ENCODE data around the gene AIPL1.

AIPL1 gene

DNA sequence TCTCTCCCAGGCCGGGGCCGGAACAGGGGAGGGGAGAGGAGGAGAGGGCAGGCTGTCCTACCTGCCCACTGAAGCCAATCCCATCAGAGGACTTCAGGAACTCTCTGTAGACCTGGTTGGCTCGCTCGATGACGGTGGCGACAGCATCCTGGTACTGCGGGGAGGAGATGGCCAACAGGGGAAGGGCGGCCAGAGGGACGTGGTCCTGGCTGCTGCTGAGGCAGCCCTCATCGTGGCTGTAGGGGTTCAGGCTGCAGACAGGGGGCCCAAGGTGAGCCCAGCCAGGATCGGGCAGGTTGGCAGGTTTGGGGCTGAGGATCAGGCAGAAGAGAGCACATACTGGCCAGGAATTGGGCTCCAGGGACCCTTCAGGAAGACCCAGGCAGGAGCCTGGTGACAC lies 43.6 kb upstream of the AIPL1 start:
- no peak overlapping the region for H3K4me3 Mint-ChIP-seq
- H3K36me3 Mint-ChIP-seq (ENCODE audit: low read depth): no peaks in the 10 kb centered on the region
- no peak overlapping the region for H3K27ac Mint-ChIP-seq
- peaks cover 7% of the 10 kb centered on the region for H3K27me3 Mint-ChIP-seq (ENCODE audit: low read depth)
- H3K9me3 Mint-ChIP-seq: no peaks in the 10 kb centered on the region
- H3K4me1 Mint-ChIP-seq: peaks cover 29% of the 10 kb centered on the region
- TF ChIP-seq, protein P1, sequence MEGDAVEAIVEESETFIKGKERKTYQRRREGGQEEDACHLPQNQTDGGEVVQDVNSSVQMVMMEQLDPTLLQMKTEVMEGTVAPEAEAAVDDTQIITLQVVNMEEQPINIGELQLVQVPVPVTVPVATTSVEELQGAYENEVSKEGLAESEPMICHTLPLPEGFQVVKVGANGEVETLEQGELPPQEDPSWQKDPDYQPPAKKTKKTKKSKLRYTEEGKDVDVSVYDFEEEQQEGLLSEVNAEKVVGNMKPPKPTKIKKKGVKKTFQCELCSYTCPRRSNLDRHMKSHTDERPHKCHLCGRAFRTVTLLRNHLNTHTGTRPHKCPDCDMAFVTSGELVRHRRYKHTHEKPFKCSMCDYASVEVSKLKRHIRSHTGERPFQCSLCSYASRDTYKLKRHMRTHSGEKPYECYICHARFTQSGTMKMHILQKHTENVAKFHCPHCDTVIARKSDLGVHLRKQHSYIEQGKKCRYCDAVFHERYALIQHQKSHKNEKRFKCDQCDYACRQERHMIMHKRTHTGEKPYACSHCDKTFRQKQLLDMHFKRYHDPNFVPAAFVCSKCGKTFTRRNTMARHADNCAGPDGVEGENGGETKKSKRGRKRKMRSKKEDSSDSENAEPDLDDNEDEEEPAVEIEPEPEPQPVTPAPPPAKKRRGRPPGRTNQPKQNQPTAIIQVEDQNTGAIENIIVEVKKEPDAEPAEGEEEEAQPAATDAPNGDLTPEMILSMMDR (IDR thresholded peaks at IDR 0.05; ENCODE audit: unreplicated experiment in 3 of 3): no peak

DNA sequence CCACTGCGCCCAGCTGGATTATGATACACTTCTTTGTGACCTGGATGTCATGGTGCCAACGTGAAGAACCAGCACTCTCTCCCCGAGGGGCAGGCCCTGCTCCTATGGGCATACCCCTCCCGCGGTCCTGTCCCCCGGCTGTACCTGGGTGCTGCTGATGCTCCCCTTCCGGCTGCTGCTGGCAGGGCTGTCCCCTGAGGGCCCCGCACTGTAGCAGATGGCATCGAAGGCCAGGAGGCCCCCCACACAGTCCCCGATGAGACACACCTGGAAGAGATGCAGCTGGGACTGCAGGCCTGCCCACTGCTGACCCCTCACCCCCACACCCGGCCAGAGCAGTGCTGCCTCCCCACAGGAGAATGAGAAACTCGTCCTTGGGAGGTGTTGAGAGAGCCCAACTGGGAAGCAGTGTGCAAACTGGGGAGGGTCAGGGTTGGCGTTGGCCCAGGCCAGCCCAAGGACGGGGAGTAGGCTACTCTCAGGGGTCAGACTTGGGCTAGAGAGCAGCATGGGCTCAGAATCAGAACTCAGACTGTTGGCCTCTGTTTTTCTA lies 43.0 kb upstream of the AIPL1 start:
- Mint-ChIP-seq H3K9me3 (no peaks in the 10 kb centered on the region), H3K27ac (no peak overlapping the region), H3K27me3 (ENCODE audit: low read depth) (peaks cover 3% of the 10 kb centered on the region), H3K36me3 (ENCODE audit: low read depth) (no peaks in the 10 kb centered on the region), H3K4me3 (no peak overlapping the region), H3K4me1 (peaks cover 35% of the 10 kb centered on the region)
- TF ChIP-seq, protein P1 (IDR thresholded peaks at IDR 0.05; ENCODE audit: unreplicated experiment in 3 of 3): no peak

DNA sequence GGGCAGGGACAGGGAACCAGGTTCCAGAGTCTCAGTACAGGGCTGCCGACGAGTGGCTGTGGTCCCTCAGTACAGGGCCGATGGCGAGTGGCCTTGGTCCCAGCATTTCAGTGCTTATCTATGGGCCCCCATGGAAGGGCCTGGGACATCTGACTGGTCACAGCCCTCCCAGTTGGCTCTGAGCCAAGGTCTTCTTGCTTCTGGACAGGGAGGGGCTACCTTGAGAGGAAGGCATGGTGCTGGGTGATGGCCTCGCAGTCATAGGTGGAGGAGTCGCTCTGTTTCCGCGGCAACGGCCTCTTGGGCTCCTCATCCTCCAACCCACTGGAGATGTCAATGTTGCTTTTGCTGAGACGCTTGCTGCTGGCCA lies 41.9 kb upstream of the AIPL1 start:
- Mint-ChIP-seq H3K27me3 (ENCODE audit: low read depth) (peaks cover 3% of the 10 kb centered on the region), H3K4me1 (peaks cover 41% of the 10 kb centered on the region)
- TF ChIP-seq, protein P1 (IDR thresholded peaks at IDR 0.05; ENCODE audit: unreplicated experiment in 3 of 3): no peak

DNA sequence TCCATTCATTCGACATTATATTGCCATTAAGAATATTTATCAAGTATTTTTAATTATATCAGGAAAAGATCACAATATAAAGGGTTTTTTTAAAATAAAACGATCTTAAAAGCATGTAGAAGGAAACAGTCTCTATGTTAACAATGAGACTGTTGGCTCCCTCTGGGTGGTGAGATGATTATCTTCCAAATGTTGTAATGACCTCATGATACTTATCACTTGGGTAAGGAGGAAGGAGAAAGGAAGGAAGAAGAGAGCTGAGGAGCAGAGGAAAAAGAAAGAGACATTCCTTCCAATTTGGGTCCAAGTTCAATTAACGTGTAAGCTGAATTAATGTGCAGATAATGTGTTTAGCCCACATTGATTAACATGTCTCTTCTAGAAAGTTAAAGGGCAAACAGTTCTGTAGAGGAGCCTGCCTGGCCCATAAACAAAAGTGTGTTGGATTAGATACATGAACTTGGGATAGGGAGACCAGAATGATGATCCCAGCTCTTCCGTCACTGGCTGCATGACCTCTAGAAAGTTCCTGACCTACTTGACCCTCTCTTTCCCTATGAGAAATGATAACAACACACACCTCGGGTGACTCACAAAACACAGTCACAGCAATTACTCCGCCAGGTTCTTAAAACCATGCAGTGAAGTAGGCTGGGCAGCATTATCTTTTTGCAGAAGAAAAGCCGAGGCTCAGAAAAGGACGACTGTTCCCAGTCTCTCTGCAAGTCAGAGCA lies 41.3 kb upstream of the AIPL1 start:
- no peak overlapping the region for H3K4me3 Mint-ChIP-seq
- no peaks in the 10 kb centered on the region for H3K9me3 Mint-ChIP-seq
- TF ChIP-seq, protein P1 (IDR thresholded peaks at IDR 0.05; ENCODE audit: unreplicated experiment in 3 of 3): no peak
- H3K36me3 Mint-ChIP-seq (ENCODE audit: low read depth): no peaks in the 10 kb centered on the region
- peaks cover 3% of the 10 kb centered on the region for H3K27me3 Mint-ChIP-seq (ENCODE audit: low read depth)
- H3K4me1 Mint-ChIP-seq: peaks cover 37% of the 10 kb centered on the region
- no peak overlapping the region for H3K27ac Mint-ChIP-seq

More for the DNA sequence above, 41.9 kb upstream of the AIPL1 start:
- Mint-ChIP-seq H3K36me3 (ENCODE audit: low read depth) (no peaks in the 10 kb centered on the region), H3K9me3 (no peaks in the 10 kb centered on the region), H3K4me3 (no peak overlapping the region), H3K27ac (no peak overlapping the region)

DNA sequence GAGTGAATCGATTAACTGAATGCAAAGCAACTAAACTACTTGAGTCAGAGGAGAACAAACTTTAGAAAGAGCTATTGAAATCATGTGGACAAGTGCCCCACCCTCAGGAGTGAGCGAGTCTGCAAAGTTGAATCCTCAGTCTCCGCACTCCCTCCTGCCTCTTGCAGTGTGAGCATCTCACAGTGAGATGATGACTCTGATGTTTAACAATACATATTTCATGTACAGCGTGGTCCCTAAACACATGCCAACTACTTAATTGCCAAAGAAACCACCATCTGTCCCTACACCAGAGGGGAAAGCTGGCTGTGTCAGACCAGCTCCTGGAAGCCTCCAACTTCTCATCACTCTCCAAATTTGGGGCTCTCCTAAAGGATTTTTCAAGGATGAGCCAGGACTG lies 40.5 kb upstream of the AIPL1 start:
- Mint-ChIP-seq H3K27ac (peak overlapping the region in 1 of 3 experiments; percentile 33), H3K4me3 (no peak overlapping the region), H3K9me3 (no peaks in the 10 kb centered on the region), H3K27me3 (ENCODE audit: low read depth) (peaks cover 3% of the 10 kb centered on the region), H3K36me3 (ENCODE audit: low read depth) (no peaks in the 10 kb centered on the region), H3K4me1 (peaks cover 36% of the 10 kb centered on the region)
- TF ChIP-seq, protein P1 (IDR thresholded peaks at IDR 0.05; ENCODE audit: unreplicated experiment in 3 of 3): no peak

DNA sequence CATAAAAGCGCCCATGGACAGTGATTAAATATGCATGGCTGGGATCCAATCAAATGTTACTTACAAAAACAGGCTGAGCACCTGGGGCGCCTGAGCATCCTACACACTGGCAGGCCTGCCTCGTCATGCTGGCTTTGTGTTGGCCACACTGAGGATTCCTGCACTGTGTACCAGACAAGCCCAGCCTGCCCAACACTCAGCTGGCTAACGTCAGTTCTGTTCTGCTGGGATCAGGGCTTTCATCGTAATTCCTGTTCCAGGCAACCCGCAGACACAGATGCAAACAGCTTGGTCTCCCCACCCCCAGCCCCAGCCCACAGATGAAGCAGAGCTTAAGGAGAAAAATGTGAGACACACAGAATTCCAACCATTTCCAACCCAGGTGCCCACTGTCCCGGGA lies 40.0 kb upstream of the AIPL1 start:
- Mint-ChIP-seq H3K27me3 (ENCODE audit: low read depth) (peaks cover 3% of the 10 kb centered on the region), H3K4me1 (peaks cover 33% of the 10 kb centered on the region), H3K36me3 (ENCODE audit: low read depth) (no peaks in the 10 kb centered on the region), H3K9me3 (no peaks in the 10 kb centered on the region), H3K27ac (peak overlapping the region in 1 of 3 experiments; percentile 33), H3K4me3 (no peak overlapping the region)
- TF ChIP-seq, protein P1 (IDR thresholded peaks at IDR 0.05; ENCODE audit: unreplicated experiment in 3 of 3): no peak
